Measurements from ENCODE around the gene FAM107B.

DNA sequence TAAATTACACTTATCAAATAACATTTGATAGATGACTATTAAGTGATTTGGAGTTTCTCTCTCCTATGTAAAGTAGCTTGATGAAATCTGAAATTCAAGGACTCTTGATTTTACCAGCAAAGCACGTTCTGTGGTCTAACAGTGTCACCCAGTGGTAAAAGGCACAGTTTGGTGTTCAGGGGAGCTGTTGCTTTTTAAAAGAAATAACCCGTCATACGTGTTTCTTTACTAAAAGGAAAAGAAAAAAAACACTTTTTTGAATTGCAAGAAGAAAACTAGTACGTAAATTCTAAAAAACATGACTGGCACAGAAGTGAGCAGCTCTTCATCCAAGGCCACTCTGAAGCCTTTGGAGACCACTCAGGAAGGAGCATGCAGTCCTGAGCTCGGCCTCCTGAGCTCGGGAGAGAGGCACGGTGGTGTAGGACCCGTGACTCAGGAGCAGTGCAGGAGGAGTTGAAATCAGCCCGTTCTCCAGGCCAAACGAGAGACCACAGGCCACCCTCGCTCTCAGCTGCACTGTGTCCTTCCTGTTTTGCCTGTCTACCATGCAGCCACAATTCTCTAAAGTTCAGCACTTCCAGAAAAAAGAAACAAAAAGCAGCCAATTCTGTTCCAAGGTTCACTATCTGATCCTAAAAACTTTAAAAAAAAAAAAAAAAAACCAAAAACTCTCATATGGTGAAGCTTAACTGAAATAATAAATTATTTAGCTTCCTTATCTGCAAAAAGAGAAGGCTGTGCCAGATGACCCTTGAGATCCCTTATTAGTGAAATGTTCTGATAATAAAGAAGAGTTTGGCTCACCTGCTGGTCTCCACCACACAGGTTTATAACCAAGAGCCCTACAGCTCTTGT, 231.4 kb downstream of the FAM107B start:
- 0 out of 2 replicates have a peak, but pooled peaks have one; percentile 9 for TF ChIP-seq CTCF (tag by site-specific recombination; IDR thresholded peaks at IDR 0.05)
- TF ChIP-seq, protein P1, sequence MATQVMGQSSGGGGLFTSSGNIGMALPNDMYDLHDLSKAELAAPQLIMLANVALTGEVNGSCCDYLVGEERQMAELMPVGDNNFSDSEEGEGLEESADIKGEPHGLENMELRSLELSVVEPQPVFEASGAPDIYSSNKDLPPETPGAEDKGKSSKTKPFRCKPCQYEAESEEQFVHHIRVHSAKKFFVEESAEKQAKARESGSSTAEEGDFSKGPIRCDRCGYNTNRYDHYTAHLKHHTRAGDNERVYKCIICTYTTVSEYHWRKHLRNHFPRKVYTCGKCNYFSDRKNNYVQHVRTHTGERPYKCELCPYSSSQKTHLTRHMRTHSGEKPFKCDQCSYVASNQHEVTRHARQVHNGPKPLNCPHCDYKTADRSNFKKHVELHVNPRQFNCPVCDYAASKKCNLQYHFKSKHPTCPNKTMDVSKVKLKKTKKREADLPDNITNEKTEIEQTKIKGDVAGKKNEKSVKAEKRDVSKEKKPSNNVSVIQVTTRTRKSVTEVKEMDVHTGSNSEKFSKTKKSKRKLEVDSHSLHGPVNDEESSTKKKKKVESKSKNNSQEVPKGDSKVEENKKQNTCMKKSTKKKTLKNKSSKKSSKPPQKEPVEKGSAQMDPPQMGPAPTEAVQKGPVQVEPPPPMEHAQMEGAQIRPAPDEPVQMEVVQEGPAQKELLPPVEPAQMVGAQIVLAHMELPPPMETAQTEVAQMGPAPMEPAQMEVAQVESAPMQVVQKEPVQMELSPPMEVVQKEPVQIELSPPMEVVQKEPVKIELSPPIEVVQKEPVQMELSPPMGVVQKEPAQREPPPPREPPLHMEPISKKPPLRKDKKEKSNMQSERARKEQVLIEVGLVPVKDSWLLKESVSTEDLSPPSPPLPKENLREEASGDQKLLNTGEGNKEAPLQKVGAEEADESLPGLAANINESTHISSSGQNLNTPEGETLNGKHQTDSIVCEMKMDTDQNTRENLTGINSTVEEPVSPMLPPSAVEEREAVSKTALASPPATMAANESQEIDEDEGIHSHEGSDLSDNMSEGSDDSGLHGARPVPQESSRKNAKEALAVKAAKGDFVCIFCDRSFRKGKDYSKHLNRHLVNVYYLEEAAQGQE (tag by site-specific recombination; IDR thresholded peaks at IDR 0.05) = no peak
- TF ChIP-seq ZNF843 (tag by site-specific recombination; IDR thresholded peaks at IDR 0.05) = no peak

Measured in HEK293 (cell line).